GM12878 (cell line): ENCODE measurements around the gene AP1AR. TPM values are rescaled to one million over a fixed set of nuclear protein-coding genes. Genes with fewer than 3 reads are reported as not detected.

Experiments
- BRCA1 ChIP-seq: IDR thresholded peaks from 2 replicates; pipeline ENCODE4 v1.6.1; 2011; ENCODE audit warnings: low read depth, low read length, improper control_type of control experiment
- CBFB ChIP-seq: IDR thresholded peaks from 2 replicates; pipeline ENCODE4 v1.6.1; 2016; ENCODE audit warnings: antibody characterized with exemption, low read depth
- CHD2 ChIP-seq: IDR thresholded peaks from 2 replicates; pipeline ENCODE4 v1.6.1; 2011; ENCODE audit warnings: low read depth, low read length, improper control_type of control experiment, borderline replicate concordance
- EP300 ChIP-seq, 2 experiments: fragments of 150-350 bp in 1 of 2; IDR thresholded peaks; 2 replicates each; pipeline ENCODE4 v1.6.1; 2011 to 2012; ENCODE audit warnings: low read depth in 2 of 2, low read length in 2 of 2, borderline replicate concordance in 1 of 2, improper control_type of control experiment in 1 of 2, inconsistent platforms in 1 of 2; ENCODE audit not compliant: control insufficient read depth in 1 of 2
- IKZF2 ChIP-seq, 2 experiments: fragments of 450-650 bp; IDR thresholded peaks; 2 replicates each; pipeline ENCODE4 v1.6.1; 2017; ENCODE audit warnings: mild to moderate bottlenecking in 2 of 2, moderate library complexity in 2 of 2
- KDM1A ChIP-seq: fragments of 200-600 bp; sonication (generic); IDR thresholded peaks from 2 replicates; pipeline ENCODE4 v1.6.1; 2016; ENCODE audit warnings: borderline replicate concordance
- MEF2A ChIP-seq: IDR thresholded peaks from 2 replicates; pipeline ENCODE4 v1.6.1; 2011; ENCODE audit warnings: low read depth, mild to moderate bottlenecking, low read length, moderate library complexity; ENCODE audit not compliant: insufficient read depth
- MXI1 ChIP-seq: fragments of 150-350 bp; IDR thresholded peaks from 2 replicates; pipeline ENCODE4 v1.6.1; 2011; ENCODE audit warnings: low read depth, mild to moderate bottlenecking, inconsistent platforms, low read length, improper control_type of control experiment
- NFYA ChIP-seq: IDR thresholded peaks from 2 replicates; pipeline ENCODE4 v1.6.1; 2011; ENCODE audit warnings: low read depth, mild to moderate bottlenecking, low read length, improper control_type of control experiment, borderline replicate concordance
- NR2F1 ChIP-seq: fragments of 450-650 bp; conservative IDR thresholded peaks from 2 replicates; pipeline ENCODE4 v1.6.1; 2017; ENCODE audit warnings: mild to moderate bottlenecking
- POU2F2 ChIP-seq: IDR thresholded peaks from 3 replicates; pipeline ENCODE4 v1.6.1; 2011; ENCODE audit warnings: low read depth, mild to moderate bottlenecking, low read length, borderline replicate concordance
- RBBP5 ChIP-seq: fragments of 200-600 bp; sonication (generic); conservative IDR thresholded peaks from 2 replicates; pipeline ENCODE4 v1.6.1; 2016
- RELA ChIP-seq: fragments of 450-650 bp; IDR thresholded peaks from 2 replicates; pipeline ENCODE4 v1.8.0; 2014; ENCODE audit warnings: borderline replicate concordance; ENCODE audit not compliant: partially characterized antibody
- TCF3 ChIP-seq: IDR thresholded peaks from 2 replicates; pipeline ENCODE4 v1.6.1; 2012; ENCODE audit warnings: low read depth, mild to moderate bottlenecking, low read length, borderline replicate concordance; ENCODE audit not compliant: insufficient read depth
- ZNF24 ChIP-seq: fragments of 450-650 bp; IDR thresholded peaks from 2 replicates; pipeline ENCODE4 v1.6.1; 2017; ENCODE audit warnings: antibody characterized with exemption, mild to moderate bottlenecking
- polyA plus RNA-seq, 11 experiments: library from polyadenylated mRNA; depleted of rRNA in 4 of 11; unstranded in 6 of 11; stranded (reverse) in 5 of 11; fragments of >200 nt; fragmentation: Nextera tagmentation in 4 of 11; fragmentation: Illumina TruSeq in 1 of 11; extraction: Ambion mirVana in 4 of 11; extraction: Trizol in 1 of 11; gene quantifications; 1 replicate in 1 of 11; 2 replicates in 10 of 11; pipeline versions ENCODE4 v1.2.1 to v1.2.3, GENCODE V29; 2011 to 2016; ENCODE audit warnings: inconsistent platforms in 2 of 11, missing spikeins in 2 of 11, low read depth in 1 of 11
- total RNA-seq, 4 experiments: library from RNA; depleted of rRNA in 3 of 4; stranded (reverse); fragments of >200 nt in 3 of 4; fragmentation: Illumina TruSeq in 1 of 4; extraction: Trizol in 1 of 4; gene quantifications; 2 replicates each; pipeline versions ENCODE4 v1.2.1 to v1.2.3, GENCODE V29; 2013 to 2021
- TF ChIP-seq, protein P1 (sequence below): IDR thresholded peaks from 2 replicates; pipeline ENCODE4 v1.6.1; 2012; ENCODE audit warnings: mild to moderate bottlenecking, low read depth, low read length
- TF ChIP-seq, protein P2 (sequence below): fragments of 450-650 bp; IDR thresholded peaks from 2 replicates; pipeline ENCODE4 v1.6.1; 2017; ENCODE audit warnings: mild to moderate bottlenecking, moderate library complexity
- TF ChIP-seq, protein P3 (sequence below): fragments of 450-650 bp; conservative IDR thresholded peaks from 2 replicates; pipeline ENCODE4 v1.6.1; 2017; ENCODE audit warnings: mild to moderate bottlenecking, moderate library complexity
- TF ChIP-seq, protein P4 (sequence below): fragments of 450-650 bp; IDR thresholded peaks from 2 replicates; pipeline ENCODE4 v1.6.1; 2017; ENCODE audit warnings: mild to moderate bottlenecking, low read depth, inconsistent platforms; ENCODE audit not compliant: poor library complexity, severe bottlenecking

AP1AR gene
- total and polyA plus RNA-seq, 10 of the 15 experiments (the other 5 are each of a cell fraction or from before 2014, with no cell fraction given) = 5.6 to 29.1 (median 16.3) TPM

DNA sequence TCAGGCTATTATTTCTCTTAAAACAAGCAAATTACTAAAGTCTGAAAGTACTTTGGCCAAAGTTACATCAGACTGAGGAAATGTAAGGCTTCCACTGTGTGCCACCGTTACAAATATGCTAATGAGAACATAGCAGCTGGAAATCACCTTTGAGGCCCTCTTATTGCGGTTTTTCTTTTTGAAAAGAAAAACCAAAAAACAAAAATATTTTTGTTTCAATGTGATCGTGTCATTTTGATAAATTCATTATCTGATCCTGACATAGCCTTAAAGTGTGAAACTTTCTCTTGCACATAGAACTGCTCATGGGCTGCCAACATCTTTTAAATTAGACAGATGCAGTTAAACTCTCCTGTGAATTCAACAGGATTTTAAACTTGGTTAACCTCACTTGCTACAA lies 56.9 kb downstream of the AP1AR start (continued):
- TF ChIP-seq TCF3 (no peak), CBFB (peak; percentile 78), MXI1 (no peak), EP300 (IDR thresholded peaks at IDR 0.05; ENCODE audit: borderline replicate concordance in 1 of 2, control insufficient read depth in 1 of 2, low read depth in 2 of 2, low read length in 2 of 2) (peak in 1 of 2 experiments; percentile 67; a peak in 3 of 4 replicates), POU2F2 (peak; percentile 96), NR2F1 (peak; percentile 45; the same call in 1 of the 2 replicates), IKZF2 (IDR thresholded peaks at IDR 0.05) (peak; percentile 61 to 69), NFYA (no peak), KDM1A (no peak), CHD2 (peak; percentile 21; the same call in 1 of the 2 replicates), BRCA1 (no peak), MEF2A (peak; percentile 25; the same call in 1 of the 2 replicates), RELA (peak; percentile 90), RBBP5 (peak; percentile 68; the same call in 1 of the 2 replicates), ZNF24 (peak; percentile 73; the same call in 1 of the 2 replicates)
- TF ChIP-seq, protein P1, sequence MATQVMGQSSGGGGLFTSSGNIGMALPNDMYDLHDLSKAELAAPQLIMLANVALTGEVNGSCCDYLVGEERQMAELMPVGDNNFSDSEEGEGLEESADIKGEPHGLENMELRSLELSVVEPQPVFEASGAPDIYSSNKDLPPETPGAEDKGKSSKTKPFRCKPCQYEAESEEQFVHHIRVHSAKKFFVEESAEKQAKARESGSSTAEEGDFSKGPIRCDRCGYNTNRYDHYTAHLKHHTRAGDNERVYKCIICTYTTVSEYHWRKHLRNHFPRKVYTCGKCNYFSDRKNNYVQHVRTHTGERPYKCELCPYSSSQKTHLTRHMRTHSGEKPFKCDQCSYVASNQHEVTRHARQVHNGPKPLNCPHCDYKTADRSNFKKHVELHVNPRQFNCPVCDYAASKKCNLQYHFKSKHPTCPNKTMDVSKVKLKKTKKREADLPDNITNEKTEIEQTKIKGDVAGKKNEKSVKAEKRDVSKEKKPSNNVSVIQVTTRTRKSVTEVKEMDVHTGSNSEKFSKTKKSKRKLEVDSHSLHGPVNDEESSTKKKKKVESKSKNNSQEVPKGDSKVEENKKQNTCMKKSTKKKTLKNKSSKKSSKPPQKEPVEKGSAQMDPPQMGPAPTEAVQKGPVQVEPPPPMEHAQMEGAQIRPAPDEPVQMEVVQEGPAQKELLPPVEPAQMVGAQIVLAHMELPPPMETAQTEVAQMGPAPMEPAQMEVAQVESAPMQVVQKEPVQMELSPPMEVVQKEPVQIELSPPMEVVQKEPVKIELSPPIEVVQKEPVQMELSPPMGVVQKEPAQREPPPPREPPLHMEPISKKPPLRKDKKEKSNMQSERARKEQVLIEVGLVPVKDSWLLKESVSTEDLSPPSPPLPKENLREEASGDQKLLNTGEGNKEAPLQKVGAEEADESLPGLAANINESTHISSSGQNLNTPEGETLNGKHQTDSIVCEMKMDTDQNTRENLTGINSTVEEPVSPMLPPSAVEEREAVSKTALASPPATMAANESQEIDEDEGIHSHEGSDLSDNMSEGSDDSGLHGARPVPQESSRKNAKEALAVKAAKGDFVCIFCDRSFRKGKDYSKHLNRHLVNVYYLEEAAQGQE = no peak
- TF ChIP-seq, protein P2, sequence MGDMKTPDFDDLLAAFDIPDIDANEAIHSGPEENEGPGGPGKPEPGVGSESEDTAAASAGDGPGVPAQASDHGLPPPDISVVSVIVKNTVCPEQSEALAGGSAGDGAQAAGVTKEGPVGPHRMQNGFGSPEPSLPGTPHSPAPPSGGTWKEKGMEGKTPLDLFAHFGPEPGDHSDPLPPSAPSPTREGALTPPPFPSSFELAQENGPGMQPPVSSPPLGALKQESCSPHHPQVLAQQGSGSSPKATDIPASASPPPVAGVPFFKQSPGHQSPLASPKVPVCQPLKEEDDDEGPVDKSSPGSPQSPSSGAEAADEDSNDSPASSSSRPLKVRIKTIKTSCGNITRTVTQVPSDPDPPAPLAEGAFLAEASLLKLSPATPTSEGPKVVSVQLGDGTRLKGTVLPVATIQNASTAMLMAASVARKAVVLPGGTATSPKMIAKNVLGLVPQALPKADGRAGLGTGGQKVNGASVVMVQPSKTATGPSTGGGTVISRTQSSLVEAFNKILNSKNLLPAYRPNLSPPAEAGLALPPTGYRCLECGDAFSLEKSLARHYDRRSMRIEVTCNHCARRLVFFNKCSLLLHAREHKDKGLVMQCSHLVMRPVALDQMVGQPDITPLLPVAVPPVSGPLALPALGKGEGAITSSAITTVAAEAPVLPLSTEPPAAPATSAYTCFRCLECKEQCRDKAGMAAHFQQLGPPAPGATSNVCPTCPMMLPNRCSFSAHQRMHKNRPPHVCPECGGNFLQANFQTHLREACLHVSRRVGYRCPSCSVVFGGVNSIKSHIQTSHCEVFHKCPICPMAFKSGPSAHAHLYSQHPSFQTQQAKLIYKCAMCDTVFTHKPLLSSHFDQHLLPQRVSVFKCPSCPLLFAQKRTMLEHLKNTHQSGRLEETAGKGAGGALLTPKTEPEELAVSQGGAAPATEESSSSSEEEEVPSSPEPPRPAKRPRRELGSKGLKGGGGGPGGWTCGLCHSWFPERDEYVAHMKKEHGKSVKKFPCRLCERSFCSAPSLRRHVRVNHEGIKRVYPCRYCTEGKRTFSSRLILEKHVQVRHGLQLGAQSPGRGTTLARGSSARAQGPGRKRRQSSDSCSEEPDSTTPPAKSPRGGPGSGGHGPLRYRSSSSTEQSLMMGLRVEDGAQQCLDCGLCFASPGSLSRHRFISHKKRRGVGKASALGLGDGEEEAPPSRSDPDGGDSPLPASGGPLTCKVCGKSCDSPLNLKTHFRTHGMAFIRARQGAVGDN = 0 out of 2 replicates have a peak, but pooled peaks have one; percentile 48
- TF ChIP-seq, protein P3, sequence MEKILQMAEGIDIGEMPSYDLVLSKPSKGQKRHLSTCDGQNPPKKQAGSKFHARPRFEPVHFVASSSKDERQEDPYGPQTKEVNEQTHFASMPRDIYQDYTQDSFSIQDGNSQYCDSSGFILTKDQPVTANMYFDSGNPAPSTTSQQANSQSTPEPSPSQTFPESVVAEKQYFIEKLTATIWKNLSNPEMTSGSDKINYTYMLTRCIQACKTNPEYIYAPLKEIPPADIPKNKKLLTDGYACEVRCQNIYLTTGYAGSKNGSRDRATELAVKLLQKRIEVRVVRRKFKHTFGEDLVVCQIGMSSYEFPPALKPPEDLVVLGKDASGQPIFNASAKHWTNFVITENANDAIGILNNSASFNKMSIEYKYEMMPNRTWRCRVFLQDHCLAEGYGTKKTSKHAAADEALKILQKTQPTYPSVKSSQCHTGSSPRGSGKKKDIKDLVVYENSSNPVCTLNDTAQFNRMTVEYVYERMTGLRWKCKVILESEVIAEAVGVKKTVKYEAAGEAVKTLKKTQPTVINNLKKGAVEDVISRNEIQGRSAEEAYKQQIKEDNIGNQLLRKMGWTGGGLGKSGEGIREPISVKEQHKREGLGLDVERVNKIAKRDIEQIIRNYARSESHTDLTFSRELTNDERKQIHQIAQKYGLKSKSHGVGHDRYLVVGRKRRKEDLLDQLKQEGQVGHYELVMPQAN = peak; percentile 57
- TF ChIP-seq, protein P4, sequence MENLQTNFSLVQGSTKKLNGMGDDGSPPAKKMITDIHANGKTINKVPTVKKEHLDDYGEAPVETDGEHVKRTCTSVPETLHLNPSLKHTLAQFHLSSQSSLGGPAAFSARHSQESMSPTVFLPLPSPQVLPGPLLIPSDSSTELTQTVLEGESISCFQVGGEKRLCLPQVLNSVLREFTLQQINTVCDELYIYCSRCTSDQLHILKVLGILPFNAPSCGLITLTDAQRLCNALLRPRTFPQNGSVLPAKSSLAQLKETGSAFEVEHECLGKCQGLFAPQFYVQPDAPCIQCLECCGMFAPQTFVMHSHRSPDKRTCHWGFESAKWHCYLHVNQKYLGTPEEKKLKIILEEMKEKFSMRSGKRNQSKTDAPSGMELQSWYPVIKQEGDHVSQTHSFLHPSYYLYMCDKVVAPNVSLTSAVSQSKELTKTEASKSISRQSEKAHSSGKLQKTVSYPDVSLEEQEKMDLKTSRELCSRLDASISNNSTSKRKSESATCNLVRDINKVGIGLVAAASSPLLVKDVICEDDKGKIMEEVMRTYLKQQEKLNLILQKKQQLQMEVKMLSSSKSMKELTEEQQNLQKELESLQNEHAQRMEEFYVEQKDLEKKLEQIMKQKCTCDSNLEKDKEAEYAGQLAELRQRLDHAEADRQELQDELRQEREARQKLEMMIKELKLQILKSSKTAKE = peak; percentile 61
